ENCODE measurements around the gene ADAMTS13. TPM values are rescaled to one million over a fixed set of nuclear protein-coding genes. Genes with fewer than 3 reads are reported as not detected.

The ADAMTS13 gene
- polyA plus RNA-seq, 1 donor from 2014 or later = 13.5 TPM

DNA sequence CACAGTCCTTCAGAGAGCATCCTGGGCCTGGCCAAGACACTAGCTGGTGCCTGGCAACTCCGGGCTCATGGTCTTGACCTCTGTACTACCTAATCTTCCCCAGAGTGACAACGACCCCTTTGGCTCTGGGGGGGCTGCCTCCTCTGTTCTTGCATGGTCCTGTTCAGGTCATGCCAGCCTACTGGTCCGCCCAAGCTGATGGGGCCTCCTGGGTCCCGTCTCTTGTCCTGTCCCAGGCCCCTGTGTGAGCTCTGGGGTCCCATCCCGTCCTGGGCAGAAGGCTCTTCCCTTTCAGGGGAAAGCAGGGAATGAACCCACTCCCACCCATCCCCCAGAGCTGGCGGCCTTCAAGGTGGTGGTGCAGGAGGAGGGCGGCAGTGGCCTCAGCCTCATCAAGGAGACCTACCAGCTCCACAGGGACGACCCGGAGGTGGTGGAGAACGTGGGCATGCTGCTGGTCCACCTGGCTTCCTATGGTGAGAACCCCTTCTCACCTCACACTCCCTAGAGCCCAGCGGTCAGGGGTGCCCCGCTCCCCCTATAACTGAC lies 17.6 kb upstream of the ADAMTS13 start:
- no peak overlapping the region for H3K4me2 ChIP-seq (ENCODE audit: low read length)
- no peak for TF ChIP-seq TAF1 (IDR thresholded peaks at IDR 0.05; ENCODE audit: low read depth)

DNA sequence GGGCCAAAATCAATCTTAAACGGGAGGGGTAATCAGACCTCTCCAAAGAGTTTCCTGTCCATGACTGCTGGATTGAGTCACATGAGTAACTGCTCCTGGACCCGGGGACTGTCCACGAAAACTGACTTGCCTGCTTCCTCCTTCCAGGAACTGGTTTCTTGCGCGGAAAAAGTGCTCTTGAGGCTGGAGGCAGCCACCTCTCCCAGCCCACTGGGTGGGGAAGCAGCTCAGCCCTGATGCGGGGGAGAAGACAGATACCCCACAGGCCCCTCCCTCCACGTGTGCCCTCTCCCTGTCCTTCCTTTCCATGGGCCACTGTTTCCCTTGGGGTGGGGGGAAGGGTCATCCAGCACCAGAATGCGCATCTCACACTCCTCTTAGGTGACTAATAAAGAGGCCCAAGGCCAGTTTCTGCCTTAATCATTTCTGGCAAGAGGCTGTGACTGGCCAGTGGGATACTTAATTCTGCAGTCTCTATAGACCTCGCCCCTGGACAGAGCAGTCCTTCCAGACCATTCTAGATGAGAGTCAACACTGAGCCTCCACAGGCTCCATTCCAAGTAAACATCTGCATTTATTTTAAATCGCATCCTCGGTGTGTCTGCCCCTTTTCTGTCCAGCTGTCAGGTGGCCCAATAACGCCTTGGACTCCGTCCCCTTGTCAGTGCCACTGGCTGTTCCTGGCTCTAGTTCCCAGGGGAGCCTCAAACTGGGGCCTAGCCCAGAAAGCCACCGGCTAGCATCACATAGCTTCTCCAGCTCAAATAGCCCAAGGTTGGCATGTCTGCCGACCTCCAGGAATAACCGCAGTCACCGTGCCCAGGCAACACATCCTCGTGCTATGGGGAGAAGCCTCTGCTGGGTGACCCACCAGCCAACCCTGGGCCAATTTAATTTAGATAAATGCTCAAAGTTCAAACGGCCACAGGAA lies 16.4 kb upstream of the ADAMTS13 start:
- no peak overlapping the region for H3K27ac ChIP-seq (ENCODE audit: low read length)
- H3K4me3 ChIP-seq (ENCODE audit: low read length) = no peak overlapping the region
- H3K9ac ChIP-seq (ENCODE audit: low read length) = no peak overlapping the region
- no peak for TF ChIP-seq EZH2 (IDR thresholded peaks at IDR 0.05; ENCODE audit: borderline replicate concordance, insufficient read depth, low read length, poor library complexity, severe bottlenecking)
- no peak for TF ChIP-seq SMC3 (conservative IDR thresholded peaks at IDR 0.05; ENCODE audit: poor library complexity)
- TF ChIP-seq POLR2AphosphoS5 (IDR thresholded peaks at IDR 0.05) = no peak
- TF ChIP-seq, protein P1, sequence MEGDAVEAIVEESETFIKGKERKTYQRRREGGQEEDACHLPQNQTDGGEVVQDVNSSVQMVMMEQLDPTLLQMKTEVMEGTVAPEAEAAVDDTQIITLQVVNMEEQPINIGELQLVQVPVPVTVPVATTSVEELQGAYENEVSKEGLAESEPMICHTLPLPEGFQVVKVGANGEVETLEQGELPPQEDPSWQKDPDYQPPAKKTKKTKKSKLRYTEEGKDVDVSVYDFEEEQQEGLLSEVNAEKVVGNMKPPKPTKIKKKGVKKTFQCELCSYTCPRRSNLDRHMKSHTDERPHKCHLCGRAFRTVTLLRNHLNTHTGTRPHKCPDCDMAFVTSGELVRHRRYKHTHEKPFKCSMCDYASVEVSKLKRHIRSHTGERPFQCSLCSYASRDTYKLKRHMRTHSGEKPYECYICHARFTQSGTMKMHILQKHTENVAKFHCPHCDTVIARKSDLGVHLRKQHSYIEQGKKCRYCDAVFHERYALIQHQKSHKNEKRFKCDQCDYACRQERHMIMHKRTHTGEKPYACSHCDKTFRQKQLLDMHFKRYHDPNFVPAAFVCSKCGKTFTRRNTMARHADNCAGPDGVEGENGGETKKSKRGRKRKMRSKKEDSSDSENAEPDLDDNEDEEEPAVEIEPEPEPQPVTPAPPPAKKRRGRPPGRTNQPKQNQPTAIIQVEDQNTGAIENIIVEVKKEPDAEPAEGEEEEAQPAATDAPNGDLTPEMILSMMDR (IDR thresholded peaks at IDR 0.05; ENCODE audit: poor library complexity, severe bottlenecking) = no peak
- TF ChIP-seq EP300 (conservative IDR thresholded peaks at IDR 0.05; ENCODE audit: poor library complexity, severe bottlenecking) = no peak
- TF ChIP-seq RAD21 (conservative IDR thresholded peaks at IDR 0.05) = no peak
- no peak for TF ChIP-seq MXI1 (conservative IDR thresholded peaks at IDR 0.05; ENCODE audit: poor library complexity, severe bottlenecking)
- no peak for TF ChIP-seq TAF1 (IDR thresholded peaks at IDR 0.05; ENCODE audit: low read depth)
- no peak for TF ChIP-seq REST (IDR thresholded peaks at IDR 0.05; ENCODE audit: borderline replicate concordance)
- no peaks in the 10 kb centered on the region for H3K9me3 ChIP-seq (ENCODE audit: low read length)
- no peak overlapping the region for H2AFZ ChIP-seq (ENCODE audit: low read depth, low read length)
- no peaks in the 10 kb centered on the region for H3K27me3 ChIP-seq (ENCODE audit: insufficient read depth, low read depth, low read length)
- no peaks in the 10 kb centered on the region for H3K79me2 ChIP-seq (replicated peaks; ENCODE audit: insufficient read depth, low read length)
- H3K4me2 ChIP-seq (ENCODE audit: low read length) = no peak overlapping the region
- H3K36me3 ChIP-seq (ENCODE audit: insufficient read depth, low read length) = no peaks in the 10 kb centered on the region
- no peaks in the 10 kb centered on the region for H3F3A ChIP-seq (ENCODE audit: insufficient read depth, low read length, poor library complexity, severe bottlenecking)
- no peaks in the 10 kb centered on the region for H4K20me1 ChIP-seq (ENCODE audit: insufficient read depth)
- H3K9me2 ChIP-seq (ENCODE audit: insufficient read depth, low read length) = no peaks in the 10 kb centered on the region

More for the DNA sequence above, 17.6 kb upstream of the ADAMTS13 start:
- Histone ChIP-seq H3K36me3 (ENCODE audit: insufficient read depth, low read length) (no peaks in the 10 kb centered on the region), H3K27me3 (ENCODE audit: insufficient read depth, low read depth, low read length) (no peaks in the 10 kb centered on the region), H3F3A (ENCODE audit: insufficient read depth, low read length, poor library complexity, severe bottlenecking) (no peaks in the 10 kb centered on the region), H3K4me3 (ENCODE audit: low read length) (no peak overlapping the region), H4K20me1 (ENCODE audit: insufficient read depth) (no peaks in the 10 kb centered on the region), H3K79me2 (replicated peaks; ENCODE audit: insufficient read depth, low read length) (no peaks in the 10 kb centered on the region), H3K9me3 (ENCODE audit: low read length) (no peaks in the 10 kb centered on the region), H2AFZ (ENCODE audit: low read depth, low read length) (no peak overlapping the region), H3K27ac (ENCODE audit: low read length) (no peak overlapping the region), H3K9ac (ENCODE audit: low read length) (no peak overlapping the region), H3K9me2 (ENCODE audit: insufficient read depth, low read length) (no peaks in the 10 kb centered on the region)
